ENCODE data around the gene HYCC1.
"Not testable (repeated sequence)": the region's sequence is repeated elsewhere in the genome, so short reads cannot be mapped to it uniquely, and the experiment has no call there.

HYCC1 gene

DNA sequence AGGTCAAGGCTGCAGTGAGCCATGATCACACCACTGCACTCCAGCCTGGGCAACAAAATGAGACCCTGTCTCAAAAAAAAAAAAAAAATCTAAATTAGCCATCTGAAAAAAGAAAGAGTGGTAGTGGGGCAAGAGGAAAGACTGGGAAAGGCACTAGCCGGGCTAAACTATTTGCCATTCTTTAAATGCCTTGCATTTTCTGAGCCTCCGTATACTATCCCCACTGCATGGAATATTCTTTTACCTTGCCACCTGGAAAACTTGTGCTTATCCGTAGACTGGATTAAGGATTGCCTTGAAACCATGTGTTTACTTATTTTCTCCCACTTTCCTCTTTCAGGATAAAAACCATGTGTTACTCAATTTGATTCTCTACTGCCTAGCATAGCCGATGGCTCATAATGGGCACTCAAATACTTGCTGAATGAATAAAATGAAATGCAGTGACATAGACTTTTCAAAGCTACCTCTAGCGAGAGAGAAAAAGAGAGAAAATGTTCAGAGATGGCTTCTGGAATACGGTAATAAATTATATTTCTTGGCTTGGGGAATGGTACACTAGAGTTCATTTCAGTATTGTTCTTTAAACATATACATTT, 30.6 kb downstream of the HYCC1 start:
- no peak for DNase-seq

DNA sequence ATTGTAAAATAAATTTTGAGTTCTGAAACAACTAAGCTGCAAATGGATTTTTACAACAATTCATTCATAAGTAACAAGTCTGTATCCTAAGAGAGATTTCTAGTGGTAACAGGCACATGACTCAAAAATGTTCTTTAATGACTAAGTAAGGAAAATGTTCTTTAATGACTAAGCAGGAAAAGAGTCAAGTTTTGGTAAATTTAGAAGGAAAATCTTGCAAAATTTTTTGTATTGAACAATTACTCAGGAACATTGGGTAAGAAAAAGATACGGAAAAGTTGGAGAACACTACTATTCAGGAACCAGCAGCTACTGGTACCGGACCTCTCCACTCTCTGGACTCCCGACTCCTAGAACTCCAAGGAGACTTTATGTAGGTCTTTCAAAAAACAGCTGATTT, 33.5 kb downstream of the HYCC1 start:
- DNase-seq: no peak

DNA sequence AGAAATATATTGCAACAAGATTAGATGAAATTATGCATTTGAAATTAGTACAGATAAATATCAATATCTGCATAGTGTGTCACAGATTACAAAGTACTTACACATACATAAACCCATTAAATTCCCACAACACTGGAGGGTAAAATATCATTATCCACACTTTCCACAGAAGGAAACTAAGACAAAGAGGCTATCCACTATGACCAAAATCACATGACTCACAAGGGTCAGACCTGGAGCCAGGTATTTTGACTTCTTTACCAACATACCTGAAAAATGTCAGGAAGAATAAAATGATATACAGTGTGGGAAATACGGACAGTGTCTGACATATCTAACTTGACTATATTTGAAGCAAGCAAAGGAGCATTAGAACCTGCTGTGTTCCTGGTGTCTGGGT, 34.1 kb downstream of the HYCC1 start:
- no peak for DNase-seq

DNA sequence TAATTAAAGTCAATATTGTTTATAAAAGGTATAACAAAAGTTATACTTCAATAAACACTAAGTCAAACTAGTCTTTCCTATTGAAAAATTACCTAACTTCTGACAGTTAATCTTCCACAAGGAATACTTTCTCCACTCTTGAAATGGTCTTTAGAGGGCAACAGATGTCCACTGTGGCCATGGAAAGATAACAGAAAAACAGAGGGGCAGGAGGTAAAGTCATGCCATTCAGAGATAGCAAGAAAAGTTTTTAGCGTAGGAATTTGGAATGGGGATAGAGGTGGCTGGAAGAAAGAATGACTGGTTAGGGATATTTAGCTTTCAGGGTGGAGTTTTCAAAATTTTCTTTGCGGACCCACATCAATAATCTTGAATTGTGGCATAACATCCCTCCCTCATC, 34.7 kb downstream of the HYCC1 start:
- no peak for DNase-seq

DNA sequence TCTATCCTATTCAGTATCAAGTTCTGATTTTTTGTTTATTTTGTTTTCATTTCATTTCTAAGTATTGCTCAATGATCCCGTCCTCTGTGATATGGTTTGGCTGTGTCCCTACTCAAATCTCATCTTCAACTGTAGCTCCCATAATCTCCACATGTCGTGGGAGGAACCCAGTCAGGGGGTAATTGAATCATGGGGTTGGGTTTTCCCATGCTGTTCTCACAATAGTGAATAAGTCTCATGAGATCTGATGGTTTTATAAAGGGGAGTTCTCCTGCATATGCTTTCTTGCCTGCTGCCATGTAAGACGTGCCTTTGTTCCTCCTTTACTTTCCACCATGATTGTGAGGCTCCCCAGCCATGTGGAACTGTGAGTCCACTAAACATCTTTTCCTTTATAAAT, 39.3 kb downstream of the HYCC1 start:
- not testable (repeated sequence) for DNase-seq

DNA sequence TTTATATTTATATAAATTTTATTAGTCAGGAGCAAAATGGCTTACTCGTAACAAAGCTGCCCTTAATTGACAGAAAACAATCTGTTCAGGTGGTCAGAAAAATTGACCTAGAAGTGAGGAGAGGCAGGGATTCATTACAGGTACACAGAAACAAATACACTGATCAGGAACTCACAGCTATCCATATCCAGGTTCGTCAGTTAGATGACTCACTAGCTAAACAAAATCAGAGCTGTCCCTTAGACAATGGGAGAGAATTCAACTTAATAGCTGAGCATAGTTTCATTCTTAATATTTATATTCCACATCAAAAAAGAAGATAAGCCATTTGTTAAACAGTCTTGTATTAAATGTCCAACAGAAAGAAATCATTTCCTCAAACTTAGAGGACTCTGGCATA, 41.7 kb downstream of the HYCC1 start:
- no peak for DNase-seq

DNA sequence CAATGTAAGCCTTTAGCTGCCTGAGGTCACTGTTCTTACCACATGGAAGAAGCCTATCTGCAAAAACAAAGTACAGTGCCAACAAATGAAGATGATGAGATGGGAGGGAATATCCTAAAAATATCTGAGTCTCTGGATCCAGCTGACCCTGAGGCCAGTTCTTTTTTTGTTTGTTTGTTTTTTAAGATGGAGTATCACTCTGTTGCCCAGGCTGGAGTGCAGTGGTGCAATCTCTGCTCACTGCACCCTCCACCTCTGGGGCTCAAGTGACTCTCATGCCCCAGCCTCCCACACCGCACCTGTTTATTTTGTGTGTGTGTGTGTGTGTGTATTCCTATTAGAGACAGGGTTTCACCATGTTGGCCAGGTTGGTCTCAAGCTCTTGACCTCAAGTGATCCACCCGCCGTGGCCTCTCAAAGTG, 44.9 kb downstream of the HYCC1 start:
- no peak for DNase-seq

Measured in CD4-positive, alpha-beta T cell treated with Interleukin-10 for 1 hour (primary cell).